ENCODE results near the gene SUPT6H.
A peak's percentile ranks its signal among the peaks of the same experiment; 100 is the strongest.

The SUPT6H gene

DNA sequence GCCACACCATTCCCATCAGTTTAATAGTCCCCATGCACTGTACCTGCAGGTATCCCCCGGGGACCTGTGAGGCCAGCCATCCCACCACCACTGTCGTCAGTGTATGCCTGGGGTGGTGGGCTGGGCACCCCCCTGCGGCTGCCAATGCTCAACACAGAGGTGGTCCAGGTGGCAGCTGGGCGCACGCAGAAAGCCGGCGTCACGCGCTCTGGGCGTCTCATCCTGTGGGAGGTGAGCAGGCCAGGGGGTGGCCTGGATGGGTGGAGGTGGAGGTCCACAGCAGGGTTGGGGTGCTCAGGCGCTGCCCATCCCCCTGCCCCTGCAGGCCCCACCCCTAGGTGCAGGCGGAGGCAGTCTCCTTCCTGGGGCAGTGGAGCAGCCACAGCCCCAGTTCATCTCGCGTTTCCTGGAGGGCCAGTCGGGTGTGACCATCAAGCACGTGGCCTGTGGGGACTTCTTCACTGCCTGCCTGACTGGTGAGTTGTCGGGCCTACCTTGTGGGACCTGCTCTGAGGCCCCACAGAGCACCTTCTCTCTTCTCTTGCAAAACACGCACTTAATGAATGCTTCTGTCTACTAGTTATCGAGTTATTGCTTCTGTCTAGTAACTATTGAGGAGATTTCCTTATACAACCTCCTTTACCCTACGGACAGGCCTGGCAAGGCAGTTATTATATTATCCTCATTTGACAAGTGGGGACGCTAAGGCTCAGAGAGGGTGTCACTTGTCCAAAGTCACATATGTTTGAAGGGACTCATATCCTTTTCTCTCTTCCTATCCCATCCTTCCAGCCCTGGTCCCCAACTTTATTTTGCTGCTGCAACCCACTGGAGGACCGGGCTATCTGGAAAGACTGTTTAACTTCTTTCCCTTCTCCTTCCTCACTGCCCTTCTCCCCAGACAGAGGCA lies 76.0 kb downstream of the SUPT6H start:
- no peak for DNase-seq (ENCODE audit: low read depth)

DNA sequence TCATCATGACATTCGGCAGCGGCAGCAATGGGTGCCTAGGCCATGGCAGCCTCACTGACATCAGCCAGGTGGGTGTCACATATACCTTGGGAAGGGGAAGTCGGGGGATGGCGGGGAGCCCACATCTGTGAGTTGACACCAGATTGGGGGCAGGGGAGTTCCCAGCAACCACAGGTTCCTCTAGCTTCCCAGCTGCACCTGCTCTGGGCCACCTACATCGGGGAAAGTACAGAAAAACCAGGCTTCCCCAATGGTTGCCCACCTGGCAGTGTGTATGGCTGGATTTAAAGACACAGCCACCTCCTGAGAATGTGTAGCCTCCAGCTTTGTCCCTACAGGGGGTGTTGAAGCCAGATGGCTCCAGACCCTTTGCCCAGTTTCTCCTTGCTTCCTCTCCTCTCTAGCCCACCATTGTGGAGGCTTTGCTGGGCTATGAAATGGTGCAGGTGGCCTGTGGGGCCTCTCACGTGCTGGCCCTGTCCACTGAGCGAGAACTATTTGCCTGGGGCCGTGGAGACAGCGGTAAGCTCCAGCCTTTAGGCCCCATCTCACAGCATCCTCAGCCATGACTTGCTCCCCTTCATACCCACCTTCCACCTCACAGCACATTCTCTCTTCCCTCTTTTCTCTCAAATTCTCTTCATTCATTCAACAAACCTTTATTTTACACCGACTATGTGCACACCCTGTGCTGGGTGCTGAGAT lies 76.8 kb downstream of the SUPT6H start:
- no peak for DNase-seq (ENCODE audit: low read depth)

DNA sequence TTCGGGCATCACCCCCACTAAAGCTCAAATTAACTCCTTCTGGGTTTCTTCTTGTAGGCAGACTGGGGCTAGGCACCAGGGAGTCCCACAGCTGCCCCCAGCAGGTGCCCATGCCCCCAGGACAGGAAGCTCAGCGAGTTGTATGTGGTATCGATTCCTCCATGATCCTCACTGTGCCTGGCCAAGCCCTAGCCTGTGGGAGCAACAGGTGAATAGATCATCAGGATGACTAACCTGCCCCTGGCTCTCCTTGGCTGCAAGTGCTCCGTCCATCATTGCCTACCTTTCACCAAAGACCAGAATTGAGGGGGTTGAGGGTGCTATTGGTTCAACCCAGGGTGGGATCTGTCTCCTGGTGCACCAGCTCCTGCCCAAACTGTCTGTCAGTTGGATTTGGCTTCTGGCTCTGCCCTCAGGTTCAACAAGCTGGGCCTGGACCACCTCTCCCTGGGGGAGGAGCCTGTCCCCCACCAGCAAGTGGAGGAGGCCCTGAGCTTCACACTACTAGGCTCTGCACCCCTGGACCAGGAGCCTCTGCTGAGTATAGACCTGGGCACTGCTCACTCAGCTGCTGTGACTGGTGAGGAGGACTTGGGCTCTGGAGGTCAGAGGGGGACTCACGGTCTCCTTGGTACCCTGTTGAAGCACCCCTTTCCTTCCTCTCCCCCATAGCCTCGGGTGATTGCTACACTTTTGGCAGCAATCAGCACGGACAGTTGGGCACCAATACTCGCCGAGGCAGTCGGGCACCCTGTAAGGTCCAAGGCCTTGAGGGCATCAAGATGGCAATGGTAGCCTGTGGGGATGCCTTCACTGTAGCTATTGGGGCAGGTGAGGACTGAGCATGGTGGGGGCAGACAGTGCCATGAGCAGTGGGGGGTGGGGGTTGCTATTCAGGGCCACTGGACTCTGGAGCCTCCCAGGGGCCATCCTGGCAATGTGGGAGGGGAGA lies 78.7 kb downstream of the SUPT6H start:
- no peak for DNase-seq (ENCODE audit: low read depth)

DNA sequence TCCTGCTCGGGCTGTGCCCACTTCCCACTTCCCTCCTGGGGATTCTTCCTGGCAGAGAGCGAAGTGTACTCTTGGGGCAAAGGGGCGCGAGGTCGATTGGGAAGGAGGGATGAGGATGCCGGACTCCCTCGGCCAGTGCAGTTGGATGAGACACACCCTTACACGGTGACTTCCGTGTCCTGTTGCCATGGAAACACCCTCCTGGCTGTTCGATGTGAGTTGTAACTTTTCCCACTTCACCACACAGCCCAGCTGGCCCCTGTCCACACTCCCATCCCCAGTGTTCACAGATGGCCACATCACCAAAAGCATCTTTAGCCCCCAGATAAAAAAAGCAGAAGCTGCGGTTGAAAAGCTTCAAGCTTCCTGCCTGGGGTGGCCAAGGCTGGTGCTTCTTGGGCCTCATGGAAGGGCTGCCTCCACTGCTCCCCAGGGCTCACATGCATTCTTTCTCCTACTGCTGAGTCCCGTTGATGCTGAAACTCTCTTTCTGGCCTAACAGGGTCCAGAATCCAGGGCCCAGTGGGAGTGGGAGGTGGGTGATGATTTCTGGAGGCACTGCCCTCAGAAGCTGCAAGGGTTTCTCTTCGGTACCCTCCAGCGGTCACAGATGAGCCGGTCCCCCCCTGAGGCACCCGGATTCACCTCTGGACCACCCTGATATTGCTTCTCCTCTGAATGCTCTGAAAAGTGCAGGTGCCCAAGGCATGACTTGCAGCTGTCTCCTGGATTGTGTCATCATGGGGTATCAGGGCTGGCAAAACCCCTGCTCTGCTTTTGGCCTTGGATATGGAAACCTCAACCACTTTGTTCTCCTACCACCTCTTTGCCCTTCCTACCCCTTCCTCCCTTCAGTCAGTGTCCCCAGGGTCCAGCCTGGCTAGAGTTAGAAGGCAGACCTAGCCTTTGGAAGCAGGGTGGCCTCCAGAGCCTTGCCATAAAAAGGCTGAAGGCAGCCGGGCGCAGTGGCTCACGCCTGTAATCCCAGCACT lies 79.6 kb downstream of the SUPT6H start:
- DNase-seq (ENCODE audit: low read depth), result no peak

DNA sequence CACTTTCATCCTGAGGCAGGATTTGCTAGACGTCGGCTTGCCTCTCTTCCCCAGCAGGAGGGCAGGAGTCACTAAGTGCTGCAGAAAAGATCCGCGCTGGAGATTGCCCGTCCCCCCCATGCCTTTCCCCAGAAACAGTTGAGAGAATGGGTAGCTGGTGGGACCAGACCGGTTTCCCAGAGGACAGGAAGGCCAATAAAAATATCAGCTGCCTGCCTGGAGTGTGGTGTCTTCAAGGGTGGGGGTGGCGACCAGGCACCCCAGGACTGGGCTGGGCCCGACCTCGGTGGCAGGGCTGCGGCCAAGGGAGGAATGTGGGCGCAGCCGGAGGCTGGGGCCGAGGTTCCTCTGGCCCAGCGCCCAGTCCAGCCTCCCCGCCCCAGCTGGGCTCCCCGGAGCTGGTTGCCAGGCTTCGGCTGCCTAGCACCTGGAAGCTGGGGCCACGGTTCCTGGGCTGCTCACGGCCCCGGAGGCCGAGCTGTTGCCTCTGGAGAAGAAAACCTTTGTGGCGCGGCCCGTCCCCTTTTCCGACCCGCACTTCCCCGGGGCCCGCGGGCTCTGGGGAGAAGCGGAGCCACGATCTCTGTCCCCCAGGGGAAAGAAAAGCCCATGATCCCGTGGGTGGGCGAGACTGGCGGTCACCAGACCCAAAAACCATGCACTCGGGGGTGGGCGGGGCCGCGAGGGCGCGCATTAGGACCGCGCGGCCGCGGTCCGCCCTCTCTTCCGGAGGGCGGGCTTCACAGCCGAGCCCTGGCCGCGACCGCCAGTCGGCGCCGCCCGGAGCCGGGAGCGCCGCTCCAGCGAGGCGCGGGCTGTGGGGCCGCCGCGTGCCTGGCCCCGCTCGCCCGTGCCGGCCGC lies 81.5 kb downstream of the SUPT6H start, which contains the start of gene TRAF4:
TSS of gene TRAF4 (plus strand) at position 769 of the 861 bp plus-strand sequence. CDS start 102 bp downstream, outside the sequence.
- peak; percentile 59 for DNase-seq (ENCODE audit: low read depth)

DNA sequence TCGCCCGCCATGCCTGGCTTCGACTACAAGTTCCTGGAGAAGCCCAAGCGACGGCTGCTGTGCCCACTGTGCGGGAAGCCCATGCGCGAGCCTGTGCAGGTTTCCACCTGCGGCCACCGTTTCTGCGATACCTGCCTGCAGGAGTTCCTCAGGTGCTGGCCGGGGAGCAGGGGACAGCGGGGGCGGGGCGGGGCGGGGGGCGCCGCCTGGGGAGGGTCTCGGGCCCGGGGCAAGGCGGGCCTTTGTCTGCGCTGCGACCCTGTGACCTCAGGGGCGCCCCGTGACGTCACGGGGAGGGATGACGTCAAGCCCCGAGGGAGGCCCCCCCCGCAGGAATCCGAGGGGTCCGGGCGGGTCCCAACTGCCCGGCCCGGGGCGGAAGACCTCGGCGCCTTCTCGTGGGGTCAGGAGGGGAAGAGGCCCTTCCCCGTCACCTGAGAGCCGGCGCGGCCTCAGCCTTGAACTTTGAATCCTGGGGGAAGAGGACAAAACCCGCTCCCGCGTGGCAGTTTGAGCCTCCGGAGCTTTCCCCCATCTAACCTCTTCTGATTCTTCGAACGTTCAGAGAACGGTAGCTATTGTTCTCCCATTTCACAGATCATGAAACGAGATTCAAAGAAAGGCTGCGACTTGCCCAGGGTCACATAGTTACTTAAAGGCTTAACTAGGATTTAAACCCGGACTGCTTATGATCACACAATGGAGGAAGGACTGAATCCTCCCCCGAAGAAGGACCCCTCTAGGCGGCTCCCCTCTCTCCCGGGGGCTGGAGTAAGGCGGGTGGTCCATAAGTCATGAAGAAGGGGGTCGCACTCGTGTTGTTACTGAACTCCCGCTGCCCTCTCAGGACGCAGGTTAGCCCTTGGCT lies 82.3 kb downstream of the SUPT6H start:
- DNase-seq (ENCODE audit: low read depth), result peak; percentile 63

DNA sequence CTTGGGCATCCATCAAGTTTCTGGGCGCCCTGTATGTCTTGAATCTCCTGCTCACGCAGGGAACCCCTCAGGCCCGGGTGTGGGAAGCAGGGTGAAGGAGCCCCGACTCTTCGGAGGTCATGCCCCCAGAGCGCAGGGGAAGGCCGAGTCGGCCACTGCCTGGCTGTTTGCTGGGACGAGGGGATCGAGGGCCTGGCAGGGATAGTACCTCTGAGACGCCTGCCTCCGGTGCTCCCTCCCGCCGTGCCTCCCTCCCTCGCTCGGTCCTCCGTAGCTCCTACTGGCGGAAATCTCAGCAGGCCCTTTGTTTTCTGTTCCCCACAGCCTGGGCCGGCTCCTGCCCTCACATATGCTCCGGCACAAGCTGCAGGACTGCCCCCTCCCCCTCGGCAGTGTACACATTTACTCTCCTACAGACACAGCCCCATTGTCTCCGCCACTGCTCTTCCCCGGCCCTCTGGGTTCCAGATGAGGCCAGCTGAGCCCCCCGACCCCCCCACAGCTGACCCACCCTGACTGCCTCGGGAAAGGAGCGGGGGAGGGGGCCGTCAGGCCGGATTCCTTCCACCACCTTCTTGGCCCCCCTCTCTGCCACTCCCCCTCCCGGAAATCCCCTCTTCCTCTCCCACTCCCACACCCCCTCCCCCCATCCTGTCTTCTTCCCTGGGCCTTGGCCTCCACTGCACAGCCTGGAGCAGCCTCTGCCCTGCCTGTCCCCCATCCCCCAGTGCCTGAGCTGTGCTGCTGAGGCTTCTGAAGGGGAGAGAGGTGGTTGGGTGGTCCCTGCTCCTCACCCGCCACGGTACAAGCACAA lies 83.2 kb downstream of the SUPT6H start:
- no peak for DNase-seq (ENCODE audit: low read depth)

DNA sequence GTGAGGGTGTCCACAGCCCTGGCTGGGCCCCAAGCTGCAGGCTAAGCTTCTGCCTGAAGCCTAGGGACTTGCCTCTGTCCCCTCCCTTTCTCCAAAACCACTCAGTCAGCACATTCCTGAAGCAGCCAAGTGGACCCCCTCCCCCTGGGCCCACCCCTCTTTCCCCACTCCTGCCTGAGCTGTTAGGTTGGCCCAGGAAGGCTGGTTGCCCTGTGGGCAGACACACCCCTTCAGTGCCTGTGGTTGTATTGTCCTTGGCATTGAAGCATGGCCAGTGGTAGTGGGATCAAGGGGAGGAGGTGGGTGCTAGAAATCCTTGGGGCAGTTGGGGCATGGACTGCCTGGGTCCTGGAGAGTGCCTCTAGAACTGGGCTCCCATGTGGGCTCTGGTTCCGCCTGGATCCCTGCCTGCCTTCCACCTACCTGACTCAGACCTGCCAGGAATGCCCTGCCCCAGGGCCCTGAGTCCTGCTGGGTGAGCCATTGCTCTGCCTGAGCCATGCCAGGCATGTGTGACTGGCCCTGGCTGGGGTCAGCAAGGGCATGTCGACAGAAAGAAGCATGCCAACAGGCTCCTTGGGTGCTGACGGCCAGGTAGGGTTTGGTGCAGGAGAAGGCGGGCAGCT lies 83.9 kb downstream of the SUPT6H start:
- DNase-seq (ENCODE audit: low read depth), result no peak

DNA sequence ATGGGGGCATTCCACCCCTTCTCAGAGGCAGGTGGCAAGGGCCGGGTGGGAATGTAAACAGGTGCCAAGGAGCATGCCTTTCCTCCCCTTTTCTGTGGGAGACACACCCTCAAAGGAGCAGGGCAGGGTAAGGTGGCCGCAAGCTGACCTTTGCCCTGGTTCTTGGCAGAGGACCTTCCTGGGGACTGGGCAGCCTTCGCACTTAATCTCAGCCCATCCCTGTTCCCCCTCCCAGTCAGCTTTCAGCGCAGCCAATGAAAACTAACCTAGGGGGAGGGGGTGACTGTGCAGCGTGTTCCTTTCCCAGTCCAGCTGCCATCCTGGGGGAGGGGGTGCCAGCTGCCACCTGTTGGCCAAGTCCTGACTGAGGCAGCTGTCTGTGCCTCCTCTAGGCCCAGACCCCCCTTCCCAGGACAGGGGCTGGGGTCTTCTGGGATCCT lies 84.6 kb downstream of the SUPT6H start:
- no peak for DNase-seq (ENCODE audit: low read depth)

DNA sequence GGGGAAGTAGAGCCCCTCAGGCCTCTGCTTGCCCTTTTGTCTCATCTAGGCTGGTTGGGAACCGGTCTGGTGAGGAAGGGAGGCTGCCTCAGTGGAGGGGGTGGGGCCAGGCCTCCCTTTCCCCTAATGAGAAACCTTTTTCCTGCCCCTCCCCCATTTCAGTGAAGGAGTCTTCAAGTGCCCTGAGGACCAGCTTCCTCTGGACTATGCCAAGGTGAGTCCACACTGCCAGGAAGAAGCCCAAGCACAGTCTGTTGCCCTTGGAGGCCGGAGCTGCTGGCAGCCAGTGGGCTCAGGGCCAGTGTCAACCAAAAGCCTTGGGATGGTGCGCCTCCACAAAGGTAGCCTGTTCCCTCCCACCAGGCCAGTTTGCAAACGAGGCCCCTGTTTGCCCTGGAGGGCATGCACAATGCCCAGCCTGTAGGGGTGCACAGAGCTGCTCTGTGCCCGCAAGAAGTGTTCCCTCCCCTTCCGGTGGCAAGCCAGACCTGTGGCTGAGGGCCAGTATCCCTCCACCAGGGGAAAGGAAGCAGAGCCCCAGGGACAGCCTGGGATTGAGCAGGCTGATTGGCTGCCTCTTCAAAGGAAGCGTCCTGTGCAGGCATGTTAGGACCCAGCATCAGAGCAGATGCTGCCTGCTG lies 85.2 kb downstream of the SUPT6H start:
- no peak for DNase-seq (ENCODE audit: low read depth)

DNA sequence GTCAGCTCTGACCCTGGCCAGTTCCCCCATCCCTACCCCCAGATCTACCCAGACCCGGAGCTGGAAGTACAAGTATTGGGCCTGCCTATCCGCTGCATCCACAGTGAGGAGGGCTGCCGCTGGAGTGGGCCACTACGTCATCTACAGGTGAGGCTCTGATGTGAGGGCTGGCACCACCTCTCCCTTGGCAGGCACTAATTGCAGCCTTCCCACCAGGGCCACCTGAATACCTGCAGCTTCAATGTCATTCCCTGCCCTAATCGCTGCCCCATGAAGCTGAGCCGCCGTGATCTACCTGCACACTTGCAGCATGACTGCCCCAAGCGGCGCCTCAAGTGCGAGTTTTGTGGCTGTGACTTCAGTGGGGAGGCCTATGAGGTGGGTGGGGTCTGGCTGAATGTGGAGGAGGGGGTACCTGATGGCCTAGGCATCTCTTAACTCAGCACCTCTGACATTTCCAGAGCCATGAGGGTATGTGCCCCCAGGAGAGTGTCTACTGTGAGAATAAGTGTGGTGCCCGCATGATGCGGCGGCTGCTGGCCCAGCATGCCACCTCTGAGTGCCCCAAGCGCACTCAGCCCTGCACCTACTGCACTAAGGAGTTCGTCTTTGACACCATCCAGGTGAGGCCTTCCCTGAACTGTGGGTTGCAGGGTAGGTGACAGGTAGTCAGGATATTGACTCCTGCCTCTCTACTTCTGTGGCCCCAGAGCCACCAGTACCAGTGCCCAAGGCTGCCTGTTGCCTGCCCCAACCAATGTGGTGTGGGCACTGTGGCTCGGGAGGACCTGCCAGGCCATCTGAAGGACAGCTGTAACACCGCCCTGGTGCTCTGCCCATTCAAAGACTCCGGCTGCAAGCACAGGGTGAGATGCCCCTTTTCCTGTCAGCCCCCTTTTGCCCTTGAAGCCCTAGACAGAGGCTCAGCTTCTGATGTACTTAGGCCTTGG lies 86.1 kb downstream of the SUPT6H start:
- DNase-seq (ENCODE audit: low read depth), result no peak

DNA sequence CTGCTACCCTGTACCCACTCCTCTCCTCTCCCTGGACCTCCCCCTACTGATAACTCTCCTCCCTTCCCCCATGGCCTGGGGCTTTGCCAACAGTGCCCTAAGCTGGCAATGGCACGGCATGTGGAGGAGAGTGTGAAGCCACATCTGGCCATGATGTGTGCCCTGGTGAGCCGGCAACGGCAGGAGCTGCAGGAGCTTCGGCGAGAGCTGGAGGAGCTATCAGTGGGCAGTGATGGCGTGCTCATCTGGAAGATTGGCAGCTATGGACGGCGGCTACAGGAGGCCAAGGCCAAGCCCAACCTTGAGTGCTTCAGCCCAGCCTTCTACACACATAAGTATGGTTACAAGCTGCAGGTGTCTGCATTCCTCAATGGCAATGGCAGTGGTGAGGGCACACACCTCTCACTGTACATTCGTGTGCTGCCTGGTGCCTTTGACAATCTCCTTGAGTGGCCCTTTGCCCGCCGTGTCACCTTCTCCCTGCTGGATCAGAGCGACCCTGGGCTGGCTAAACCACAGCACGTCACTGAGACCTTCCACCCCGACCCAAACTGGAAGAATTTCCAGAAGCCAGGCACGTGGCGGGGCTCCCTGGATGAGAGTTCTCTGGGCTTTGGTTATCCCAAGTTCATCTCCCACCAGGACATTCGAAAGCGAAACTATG lies 87.0 kb downstream of the SUPT6H start:
- no peak for DNase-seq (ENCODE audit: low read depth)

DNA sequence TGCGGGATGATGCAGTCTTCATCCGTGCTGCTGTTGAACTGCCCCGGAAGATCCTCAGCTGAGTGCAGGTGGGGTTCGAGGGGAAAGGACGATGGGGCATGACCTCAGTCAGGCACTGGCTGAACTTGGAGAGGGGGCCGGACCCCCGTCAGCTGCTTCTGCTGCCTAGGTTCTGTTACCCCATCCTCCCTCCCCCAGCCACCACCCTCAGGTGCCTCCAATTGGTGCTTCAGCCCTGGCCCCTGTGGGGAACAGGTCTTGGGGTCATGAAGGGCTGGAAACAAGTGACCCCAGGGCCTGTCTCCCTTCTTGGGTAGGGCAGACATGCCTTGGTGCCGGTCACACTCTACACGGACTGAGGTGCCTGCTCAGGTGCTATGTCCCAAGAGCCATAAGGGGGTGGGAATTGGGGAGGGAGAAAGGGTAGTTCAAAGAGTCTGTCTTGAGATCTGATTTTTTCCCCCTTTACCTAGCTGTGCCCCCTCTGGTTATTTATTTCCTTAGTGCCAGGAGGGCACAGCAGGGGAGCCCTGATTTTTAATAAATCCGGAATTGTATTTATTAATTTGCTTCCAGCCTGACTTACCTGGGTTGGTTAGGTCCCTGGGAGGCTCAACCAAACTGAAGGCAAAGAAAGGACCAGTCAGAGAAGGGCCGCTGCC lies 87.6 kb downstream of the SUPT6H start:
- no peak for DNase-seq (ENCODE audit: low read depth)
